H1 (cell line): Measurements from ENCODE around the gene DNAJB14. TPM values are rescaled to one million over a fixed set of nuclear protein-coding genes. Genes with fewer than 3 reads are reported as not detected.

Experiments used
- CTCF ChIA-PET: fragments of 300-600 bp; sonication (Branson Sonifier 250); formaldehyde crosslinking; loops from one replicate; lab custom pipeline; 2021; ENCODE audit not compliant: partially characterized antibody; lab: Charles Lee
- POLR2A ChIA-PET: fragments of 300-600 bp; sonication (Branson Sonifier 250); formaldehyde crosslinking; loops from one replicate; lab custom pipeline; 2021; ENCODE audit warnings: inconsistent platforms; ENCODE audit not compliant: partially characterized antibody; lab: Charles Lee
- DNase-seq, 2 experiments: peaks; one replicate each; pipeline versions ENCODE4 v3.0.0 to v3.0.0-alpha.2; 2010 to 2022; ENCODE audit warnings: low spot score in 2 of 2, low read depth in 1 of 2, mixed read lengths in 1 of 2
- FAIRE-seq: peaks from 2 replicates; lab custom pipeline; 2011; peaks lifted over from hg19 to GRCh38; lab: Jason Lieb, UNC
- H2AFZ ChIP-seq: 2 replicates; pipeline ENCODE4 v1.8.1; 2012; ENCODE audit warnings: low read length, inconsistent platforms
- H2AK5ac ChIP-seq: 2 replicates; pipeline ENCODE4 v1.6.1; 2013; ENCODE audit warnings: low read depth, low read length
- H2BK120ac ChIP-seq: replicated peaks from 2 replicates; pipeline ENCODE3; 2013; ENCODE audit warnings: low read depth, low read length, inconsistent platforms
- H2BK12ac ChIP-seq: 2 replicates; pipeline ENCODE4 v1.6.1; 2013; ENCODE audit warnings: low read depth, low read length
- H2BK15ac ChIP-seq: 2 replicates; pipeline ENCODE4 v1.6.1; 2013; ENCODE audit warnings: low read length
- H2BK20ac ChIP-seq: 2 replicates; pipeline ENCODE4 v1.6.1; 2013; ENCODE audit warnings: low read length
- H2BK5ac ChIP-seq: 2 replicates; pipeline ENCODE4 v1.6.1; 2013; ENCODE audit warnings: low read depth, low read length
- H3K14ac ChIP-seq: 2 replicates; pipeline ENCODE4 v1.6.1; 2013; ENCODE audit warnings: inconsistent platforms; ENCODE audit not compliant: insufficient read length
- H3K18ac ChIP-seq: 2 replicates; pipeline ENCODE4 v1.6.1; 2013; ENCODE audit warnings: low read length; ENCODE audit errors: extremely low read depth
- H3K23ac ChIP-seq: 2 replicates; pipeline ENCODE4 v1.6.1; 2013; ENCODE audit warnings: inconsistent platforms; ENCODE audit not compliant: insufficient read length
- H3K23me2 ChIP-seq: 2 replicates; pipeline ENCODE4 v1.6.1; 2013; ENCODE audit warnings: low read depth, low read length
- H3K27ac ChIP-seq: 2 replicates; pipeline ENCODE4 v1.6.1; 2011; ENCODE audit warnings: low read depth, low read length, inconsistent platforms
- H3K27me3 ChIP-seq, 4 experiments: replicated peaks in 1 of 4; 1 replicate in 1 of 4; 2 replicates in 3 of 4; pipeline versions ENCODE4 v1.6.1 to v1.8.1; 2011 to 2013; ENCODE audit warnings: low read length in 3 of 4, mild to moderate bottlenecking in 3 of 4, inconsistent platforms in 2 of 4, mixed read lengths in 2 of 4, moderate library complexity in 1 of 4; ENCODE audit not compliant: control insufficient read depth in 3 of 4, insufficient read depth in 3 of 4; ENCODE audit errors: extremely low read depth in 1 of 4
- H3K36me3 ChIP-seq, 4 experiments: 2 replicates each; pipeline versions ENCODE4 v1.6.1 to v1.8.1; 2011 to 2013; ENCODE audit warnings: mild to moderate bottlenecking in 4 of 4, low read length in 3 of 4, moderate library complexity in 2 of 4, control low read depth in 1 of 4, inconsistent platforms in 1 of 4; ENCODE audit not compliant: insufficient read depth in 4 of 4, control insufficient read depth in 2 of 4
- H3K4ac ChIP-seq: replicated peaks from 2 replicates; pipeline ENCODE3; 2013; ENCODE audit warnings: low read length, low read depth, mixed read lengths, inconsistent platforms; ENCODE audit not compliant: insufficient read length
- H3K4me1 ChIP-seq, 4 experiments: replicated peaks in 1 of 4; 1 replicate in 1 of 4; 2 replicates in 3 of 4; pipeline versions ENCODE4 v1.6.1 to v1.8.1; 2011 to 2013; ENCODE audit warnings: low read length in 3 of 4, inconsistent platforms in 2 of 4, mixed read lengths in 1 of 4; ENCODE audit not compliant: insufficient read depth in 4 of 4, control insufficient read depth in 3 of 4
- H3K4me2 ChIP-seq, 2 experiments: 2 replicates each; pipeline versions ENCODE4 v1.6.1 to v1.8.1; 2011 to 2013; ENCODE audit warnings: low read depth in 2 of 2, low read length in 2 of 2, control low read depth in 1 of 2, inconsistent platforms in 1 of 2, mild to moderate bottlenecking in 1 of 2; ENCODE audit not compliant: insufficient read depth in 1 of 2
- H3K4me3 ChIP-seq, 4 experiments: fragments of 200-600, 300-600 bp in 1 of 4; sonication (generic), shearing (Covaris generic), sonication (Bioruptor Twin) in 1 of 4; 2 replicates each; pipeline versions ENCODE4 v1.5.1 to v1.8.1; 2011 to 2016; ENCODE audit warnings: low read length in 4 of 4, low read depth in 3 of 4, control low read depth in 2 of 4, inconsistent platforms in 2 of 4, mild to moderate bottlenecking in 2 of 4, mixed read lengths in 1 of 4, moderate library complexity in 1 of 4; ENCODE audit not compliant: insufficient read depth in 2 of 4; ENCODE audit errors: extremely low read depth in 1 of 4
- H3K56ac ChIP-seq: replicated peaks from 2 replicates; pipeline ENCODE3; 2013; ENCODE audit warnings: low read depth, mild to moderate bottlenecking, mixed read lengths, low read length, inconsistent platforms; ENCODE audit not compliant: insufficient read length
- H3K79me1 ChIP-seq: 2 replicates; pipeline ENCODE4 v1.6.1; 2013; ENCODE audit warnings: low read depth, low read length, control low read depth
- H3K79me2 ChIP-seq, 2 experiments: 2 replicates each; pipeline versions ENCODE4 v1.6.1 to v1.8.1; 2012 to 2013; ENCODE audit warnings: low read length in 2 of 2, mild to moderate bottlenecking in 2 of 2, inconsistent platforms in 1 of 2; ENCODE audit not compliant: insufficient read depth in 2 of 2, control insufficient read depth in 1 of 2
- H3K9ac ChIP-seq, 4 experiments: replicated peaks in 1 of 4; 1 replicate in 1 of 4; 2 replicates in 3 of 4; pipeline versions ENCODE4 v1.6.1 to v1.8.1; 2011 to 2013; ENCODE audit warnings: low read depth in 3 of 4, low read length in 3 of 4, control low read depth in 2 of 4, mild to moderate bottlenecking in 2 of 4, moderate library complexity in 2 of 4, inconsistent platforms in 1 of 4; ENCODE audit errors: extremely low read depth in 1 of 4
- H3K9me3 ChIP-seq, 2 experiments: 2 replicates each; pipeline versions ENCODE4 v1.6.1 to v1.8.1; 2012 to 2013; ENCODE audit warnings: mild to moderate bottlenecking in 2 of 2, moderate library complexity in 2 of 2, control low read depth in 1 of 2, inconsistent platforms in 1 of 2, low read depth in 1 of 2, low read length in 1 of 2, mixed read lengths in 1 of 2; ENCODE audit not compliant: insufficient read depth in 2 of 2
- H4K20me1 ChIP-seq, 2 experiments: replicated peaks in 1 of 2; 2 replicates each; pipeline versions ENCODE3 to v1.8.1; 2011 to 2013; ENCODE audit warnings: inconsistent platforms in 2 of 2, low read length in 2 of 2, mild to moderate bottlenecking in 1 of 2; ENCODE audit not compliant: insufficient read depth in 2 of 2, control insufficient read depth in 1 of 2
- H4K5ac ChIP-seq: 2 replicates; pipeline ENCODE4 v1.6.1; 2013; ENCODE audit warnings: low read length, low read depth, mixed read lengths, inconsistent platforms; ENCODE audit not compliant: insufficient read length
- H4K8ac ChIP-seq: 2 replicates; pipeline ENCODE4 v1.8.0; 2013; ENCODE audit warnings: mild to moderate bottlenecking, moderate library complexity, low read length, inconsistent platforms; ENCODE audit not compliant: insufficient read depth; ENCODE audit errors: extremely low read depth
- H4K91ac ChIP-seq: replicated peaks from 2 replicates; pipeline ENCODE3; 2013; ENCODE audit warnings: low read length, mixed read lengths, inconsistent platforms; ENCODE audit not compliant: insufficient read length
- BRCA1 ChIP-seq: IDR thresholded peaks from 2 replicates; pipeline ENCODE4 v1.6.1; 2012; ENCODE audit warnings: low read depth, low read length, improper control_type of control experiment
- CBX5 ChIP-seq: fragments of 300-800, 300-1000 bp; sonication (generic); IDR thresholded peaks from 2 replicates; pipeline ENCODE4 v1.7.1; 2016; ENCODE audit warnings: antibody characterized with exemption, low read length, low read depth
- CREB1 ChIP-seq: IDR thresholded peaks from 2 replicates; pipeline ENCODE4 v1.6.1; 2012; ENCODE audit warnings: inconsistent platforms
- GABPA ChIP-seq: IDR thresholded peaks from 2 replicates; pipeline ENCODE4 v1.6.1; 2011; ENCODE audit warnings: mild to moderate bottlenecking, low read length, moderate library complexity, borderline replicate concordance; ENCODE audit not compliant: insufficient read depth
- NANOG ChIP-seq: IDR thresholded peaks from 2 replicates; pipeline ENCODE4 v1.6.1; 2011; ENCODE audit warnings: low read length, low read depth, mild to moderate bottlenecking, inconsistent platforms; ENCODE audit not compliant: insufficient read depth, poor library complexity, severe bottlenecking
- RBBP5 ChIP-seq: IDR thresholded peaks from 2 replicates; pipeline ENCODE4 v1.7.1; 2012; ENCODE audit warnings: low read depth, mild to moderate bottlenecking, inconsistent platforms, low read length, moderate library complexity, borderline replicate concordance
- SIX5 ChIP-seq: IDR thresholded peaks from 2 replicates; pipeline ENCODE4 v1.6.1; 2011; ENCODE audit warnings: mild to moderate bottlenecking, low read depth, low read length
- SP2 ChIP-seq: IDR thresholded peaks from 2 replicates; pipeline ENCODE4 v1.6.1; 2012; ENCODE audit warnings: mild to moderate bottlenecking, low read length, inconsistent platforms
- TBP ChIP-seq: IDR thresholded peaks from 2 replicates; pipeline ENCODE4 v1.6.1; 2011; ENCODE audit warnings: low read depth, low read length, improper control_type of control experiment
- WGBS, 2 experiments: shearing (Covaris generic) in 1 of 2; methylation state at CpG; one replicate each; pipeline versions ENCODE4 v1.1.6 to v1.1.7; 2013 to 2015; ENCODE audit warnings: low lambda C conversion rate in 2 of 2, mixed read lengths in 2 of 2, inconsistent platforms in 1 of 2, low coverage in 1 of 2, missing lambda C conversion rate in 1 of 2; ENCODE audit not compliant: insufficient replicate concordance in 2 of 2, insufficient coverage in 1 of 2, insufficient read length in 1 of 2; ENCODE audit errors: extremely low coverage in 1 of 2, missing lambda C conversion rate in 1 of 2; 5-methylcytosine and 5-hydroxymethylcytosine counted together
- polyA plus RNA-seq, 7 experiments: library from polyadenylated mRNA; depleted of rRNA in 3 of 7; stranded (reverse) in 5 of 7; unstranded in 2 of 7; fragments of >200 nt in 5 of 7; fragments of 200-250 nt in 2 of 7; gene quantifications; 1 replicate in 5 of 7; 2 replicates in 1 of 7; 4 replicates in 1 of 7; pipeline versions ENCODE4 v1.2.1 to v1.2.3, GENCODE V29; 2011 to 2013; ENCODE audit warnings: missing spikeins in 2 of 7, mixed read lengths in 2 of 7
- total RNA-seq: library from RNA; stranded (reverse); fragmentation: NEBNext Ultra II Directional; extraction: Animal tissue kit (Norgen Biotek cat#: 25700); gene quantifications from 2 replicates; pipeline ENCODE4 v1.2.1, GENCODE V29; 2021
- TF ChIP-seq, protein P1 (sequence below): IDR thresholded peaks from 2 replicates; pipeline ENCODE4 v1.6.1; 2011; ENCODE audit warnings: low read depth, mild to moderate bottlenecking, low read length; ENCODE audit not compliant: insufficient read depth
- TF ChIP-seq, protein P2 (sequence below), 3 experiments: IDR thresholded peaks; 1 replicate in 2 of 3; 2 replicates in 1 of 3; pipeline versions ENCODE4 v1.5.1 to v1.6.1; 2011; ENCODE audit warnings: low read length in 3 of 3, mild to moderate bottlenecking in 3 of 3, inconsistent platforms in 2 of 3, low read depth in 1 of 3, moderate library complexity in 1 of 3; ENCODE audit not compliant: insufficient read depth in 1 of 3; ENCODE audit errors: control extremely low read depth in 1 of 3

The DNAJB14 gene
- total and polyA plus RNA-seq, 2 of the 8 experiments (the other 6 are each of a cell fraction or from before 2014, with no cell fraction given) = 3.4 to 35.4 TPM

DNA sequence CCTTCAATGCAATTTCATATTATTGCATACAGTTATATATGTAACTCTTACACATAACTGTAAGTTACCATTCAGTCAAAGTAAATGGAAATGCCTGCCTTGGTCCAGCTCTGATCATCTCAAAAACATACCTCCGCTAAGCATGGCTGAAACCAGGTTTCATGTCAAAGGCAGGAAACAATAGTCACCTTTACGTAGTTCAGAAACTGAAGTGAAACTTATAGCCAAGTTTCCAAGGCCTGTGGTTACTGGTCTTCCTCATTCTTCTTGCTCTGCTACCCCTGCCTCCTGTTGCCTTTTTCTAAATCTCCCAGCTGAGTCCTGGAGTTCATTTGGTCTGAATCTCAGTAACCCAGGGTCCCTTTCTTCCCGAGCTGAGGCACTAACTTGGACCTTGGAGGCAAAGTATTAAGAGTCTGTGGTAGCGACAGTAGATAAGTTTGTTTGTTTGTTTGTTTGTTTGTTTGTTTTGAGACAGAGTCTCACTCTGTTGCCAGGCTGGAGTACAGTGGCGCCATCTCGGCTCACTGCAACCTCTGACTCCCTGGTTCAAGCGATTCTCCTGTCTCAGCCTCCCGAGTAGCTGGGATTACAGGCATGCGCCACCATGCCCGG is 98.9 kb downstream of the DNAJB14 start:
- no peaks in the 10 kb centered on the region for H3K27me3 ChIP-seq
- H4K5ac ChIP-seq = no peak overlapping the region
- ChIA-PET CTCF (interaction anchor here (0.6 kb wide), 2 partner anchors 36 to 37 kb away, joined by 3 to 4 read pairs; no protein-coding TSS in a partner anchor), POLR2A (no interaction called here)
- H3K36me3 ChIP-seq = no peaks in the 10 kb centered on the region
- H3K9ac ChIP-seq = no peak overlapping the region
- 88% methylated on average over 10 of the region's 10 CpGs; no CpG with 5 or more reads in 1 of the 2 experiments for WGBS, 2 experiments
- DNase-seq (no peak), FAIRE-seq (no peak)
- no peak overlapping the region for H2BK20ac ChIP-seq
- H3K9me3 ChIP-seq = no peaks in the 10 kb centered on the region
- no peaks in the 10 kb centered on the region for H4K20me1 ChIP-seq
- no peak overlapping the region for H2BK120ac ChIP-seq
- no peak overlapping the region for H2BK15ac ChIP-seq
- no peak overlapping the region for H3K18ac ChIP-seq
- no peak overlapping the region for H3K4ac ChIP-seq
- no peaks in the 10 kb centered on the region for H3K4me1 ChIP-seq
- H2AK5ac ChIP-seq = no peak overlapping the region
- H3K4me2 ChIP-seq = no peak overlapping the region
- H2BK12ac ChIP-seq = no peak overlapping the region
- H3K27ac ChIP-seq = no peak overlapping the region
- H2AFZ ChIP-seq = no peak overlapping the region
- H3K23me2 ChIP-seq = no peaks in the 10 kb centered on the region
- no peak overlapping the region for H3K23ac ChIP-seq
- H3K79me1 ChIP-seq = no peaks in the 10 kb centered on the region
- H3K14ac ChIP-seq = no peak overlapping the region
- no peak overlapping the region for H3K4me3 ChIP-seq
- no peak overlapping the region for H4K8ac ChIP-seq
- H4K91ac ChIP-seq = no peak overlapping the region
- H3K56ac ChIP-seq = no peak overlapping the region
- H2BK5ac ChIP-seq = no peak overlapping the region
- H3K79me2 ChIP-seq = no peaks in the 10 kb centered on the region
- TF ChIP-seq, protein P1, sequence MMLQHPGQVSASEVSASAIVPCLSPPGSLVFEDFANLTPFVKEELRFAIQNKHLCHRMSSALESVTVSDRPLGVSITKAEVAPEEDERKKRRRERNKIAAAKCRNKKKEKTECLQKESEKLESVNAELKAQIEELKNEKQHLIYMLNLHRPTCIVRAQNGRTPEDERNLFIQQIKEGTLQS = no peak
- TF ChIP-seq TBP = no peak
- no peak for TF ChIP-seq NANOG
- TF ChIP-seq SP2 = no peak
- no peak for TF ChIP-seq SIX5
- TF ChIP-seq, protein P2, sequence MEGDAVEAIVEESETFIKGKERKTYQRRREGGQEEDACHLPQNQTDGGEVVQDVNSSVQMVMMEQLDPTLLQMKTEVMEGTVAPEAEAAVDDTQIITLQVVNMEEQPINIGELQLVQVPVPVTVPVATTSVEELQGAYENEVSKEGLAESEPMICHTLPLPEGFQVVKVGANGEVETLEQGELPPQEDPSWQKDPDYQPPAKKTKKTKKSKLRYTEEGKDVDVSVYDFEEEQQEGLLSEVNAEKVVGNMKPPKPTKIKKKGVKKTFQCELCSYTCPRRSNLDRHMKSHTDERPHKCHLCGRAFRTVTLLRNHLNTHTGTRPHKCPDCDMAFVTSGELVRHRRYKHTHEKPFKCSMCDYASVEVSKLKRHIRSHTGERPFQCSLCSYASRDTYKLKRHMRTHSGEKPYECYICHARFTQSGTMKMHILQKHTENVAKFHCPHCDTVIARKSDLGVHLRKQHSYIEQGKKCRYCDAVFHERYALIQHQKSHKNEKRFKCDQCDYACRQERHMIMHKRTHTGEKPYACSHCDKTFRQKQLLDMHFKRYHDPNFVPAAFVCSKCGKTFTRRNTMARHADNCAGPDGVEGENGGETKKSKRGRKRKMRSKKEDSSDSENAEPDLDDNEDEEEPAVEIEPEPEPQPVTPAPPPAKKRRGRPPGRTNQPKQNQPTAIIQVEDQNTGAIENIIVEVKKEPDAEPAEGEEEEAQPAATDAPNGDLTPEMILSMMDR (IDR thresholded peaks at IDR 0.05; ENCODE audit: control extremely low read depth in 1 of 3, insufficient read depth in 1 of 3, low read depth in 1 of 3, low read length in 3 of 3) = no peak
- no peak for TF ChIP-seq CREB1
- no peak for TF ChIP-seq BRCA1
- TF ChIP-seq GABPA = no peak
- TF ChIP-seq RBBP5 = no peak
- TF ChIP-seq CBX5 = no peak
